A549 treated with GW870086 at 1 μM for 4 hours (cell line): ENCODE results near the gene APOL6. TPM values are rescaled to one million over a fixed set of nuclear protein-coding genes. Genes with fewer than 3 reads are reported as not detected.

ENCODE experiments used
- total RNA-seq: library from RNA; stranded (reverse); fragments of 200-300 nt; extraction: Qiagen RNA extraction; gene quantifications from 5 replicates; pipeline ENCODE4 v1.2.3, GENCODE V29; 2022; ENCODE audit warnings: low read depth

APOL6 gene, protein sequence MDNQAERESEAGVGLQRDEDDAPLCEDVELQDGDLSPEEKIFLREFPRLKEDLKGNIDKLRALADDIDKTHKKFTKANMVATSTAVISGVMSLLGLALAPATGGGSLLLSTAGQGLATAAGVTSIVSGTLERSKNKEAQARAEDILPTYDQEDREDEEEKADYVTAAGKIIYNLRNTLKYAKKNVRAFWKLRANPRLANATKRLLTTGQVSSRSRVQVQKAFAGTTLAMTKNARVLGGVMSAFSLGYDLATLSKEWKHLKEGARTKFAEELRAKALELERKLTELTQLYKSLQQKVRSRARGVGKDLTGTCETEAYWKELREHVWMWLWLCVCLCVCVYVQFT
- 1.4 to 1.8 TPM (median 1.6 TPM) in 5 replicates for total RNA-seq

DNA sequence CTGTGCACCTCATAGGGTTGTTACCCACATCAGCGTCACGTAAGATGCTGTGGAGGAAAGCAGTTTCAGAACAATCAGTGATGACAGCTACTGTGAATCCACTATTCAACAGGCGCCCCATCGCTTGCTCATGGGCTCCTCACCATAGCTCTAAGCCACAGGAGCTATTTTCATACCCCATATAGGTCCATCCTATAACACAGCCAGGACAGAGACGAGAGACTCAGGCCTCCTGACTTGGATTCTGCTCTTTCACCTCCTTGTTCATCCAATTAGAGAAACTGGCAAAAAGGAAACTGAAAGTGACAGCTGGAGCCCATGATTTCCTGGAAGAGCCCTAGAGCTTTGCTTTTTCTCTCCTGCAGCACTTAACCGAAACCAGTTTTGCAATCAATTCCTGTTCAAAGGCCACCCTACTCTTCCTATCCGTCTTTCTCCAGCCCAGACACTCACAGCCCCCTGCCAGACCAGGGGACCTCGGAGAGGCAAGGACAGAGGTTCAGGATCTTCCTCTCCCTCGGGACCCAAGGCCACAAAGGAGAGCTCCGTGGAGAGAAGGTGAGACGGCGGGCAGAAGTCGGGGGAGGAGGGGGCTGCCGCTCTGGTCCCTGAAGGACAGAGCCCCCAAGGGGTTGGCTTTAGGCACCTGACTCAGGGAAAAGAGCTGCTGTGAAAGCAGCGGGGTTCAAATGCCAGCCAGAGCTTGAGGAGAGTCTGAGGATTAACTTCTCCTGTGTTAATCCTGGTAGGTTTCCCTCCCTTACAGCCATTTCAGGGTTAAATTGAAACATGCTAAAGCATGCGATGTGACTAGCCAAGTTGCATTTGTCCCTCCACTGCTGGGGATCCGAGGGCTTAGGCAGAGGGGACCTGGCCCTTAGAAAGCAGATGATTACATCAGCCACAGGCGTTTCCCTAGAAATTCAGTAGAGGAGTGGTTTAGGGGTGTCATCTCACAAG, at the start of gene APOL6:
Gene APOL6 (plus strand): TSS at position 381 of the 960 bp plus-strand sequence. CDS start 7,980 bp downstream, outside the sequence.

DNA sequence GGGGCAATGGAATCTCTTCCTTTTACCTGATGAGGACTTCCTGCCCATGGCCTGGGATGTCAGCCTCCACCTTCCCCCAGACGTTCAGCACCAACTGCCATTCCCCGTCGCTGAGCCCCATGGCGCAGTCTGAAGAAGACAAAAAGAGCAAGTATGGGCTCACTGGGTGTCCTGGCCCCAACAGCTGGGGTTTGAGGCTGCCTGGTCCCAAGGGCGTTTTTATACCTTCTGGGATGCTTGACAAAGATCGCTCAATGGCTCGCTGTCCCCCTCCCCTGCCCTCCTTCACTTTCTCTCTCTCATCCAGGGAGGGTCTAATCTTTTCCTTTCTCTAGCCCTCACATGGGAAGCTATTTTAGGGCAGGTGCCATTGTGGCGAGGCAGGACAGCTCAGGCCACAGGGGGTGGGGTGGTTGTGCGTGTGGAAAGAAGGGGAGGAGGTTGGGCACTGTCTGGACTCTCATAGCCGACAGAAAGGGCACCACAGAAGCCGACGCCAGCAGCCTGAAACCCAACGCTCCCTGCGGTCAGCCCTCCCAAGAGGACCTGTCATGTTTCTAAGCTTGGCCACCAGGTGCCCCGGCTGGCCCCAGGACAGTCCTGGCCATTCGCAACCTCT, 31.0 kb upstream of the APOL6 start, which contains the start of gene MB:
Gene MB (minus strand): TSS at position 193 of the 619 bp plus-strand sequence. CDS start 72 bp downstream, at position 121.

DNA sequence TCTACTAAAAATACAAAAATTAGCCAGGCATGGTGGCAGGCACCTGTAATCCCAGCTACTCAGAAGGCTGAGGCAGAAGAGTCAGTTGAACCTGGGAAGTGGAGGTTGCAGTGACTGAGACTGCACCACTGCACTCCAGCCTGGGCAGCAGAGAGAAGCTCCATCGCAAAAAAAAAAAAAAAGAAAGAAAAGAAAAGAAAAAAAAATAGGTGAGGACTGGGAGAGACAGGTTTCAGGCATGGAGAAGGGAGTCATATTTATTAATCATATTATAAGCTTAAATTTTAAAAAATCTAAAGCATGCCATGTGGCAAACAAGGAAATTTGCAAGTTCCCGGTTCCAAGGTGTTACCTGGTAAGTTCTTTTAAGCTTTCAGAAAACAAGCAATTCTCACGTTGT, 69.3 kb downstream of the APOL6 start, which contains the start of gene APOL5:
Gene APOL5 (plus strand): TSS at position 301 of the 400 bp plus-strand sequence. CDS start 0 bp downstream, at position 301.

Other genes starting within 250 kb of the APOL6 start
- gene MCM5, start 248.3 kb upstream of the APOL6 start, total RNA-seq = 57.7 to 93.9 TPM (median 88.6 TPM) in 5 replicates
- 0.80 to 1.1 TPM (median 0.95 TPM) in 5 replicates for gene RASD2, start 107.6 kb upstream of the APOL6 start, total RNA-seq
- 6.3 to 8.6 TPM (median 7.7 TPM) in 5 replicates for gene MB, start 31.1 kb upstream of the APOL6 start, total RNA-seq
- gene APOL5, start 69.4 kb downstream of the APOL6 start, total RNA-seq = not detected in 5 replicates